ENCODE data around the gene FGFR3. TPM values are rescaled to one million over a fixed set of nuclear protein-coding genes. Genes with fewer than 3 reads are reported as not detected.

The FGFR3 gene
- total and polyA plus RNA-seq, 2 of the 8 experiments (the other 6 are each of a cell fraction or from before 2014, with no cell fraction given), result 9.0 to 19.5 TPM

- no peak for TF ChIP-seq RNF2 (IDR thresholded peaks at IDR 0.05; ENCODE audit: borderline replicate concordance, low read depth, low read length, missing control alignments, poor library complexity, severe bottlenecking)
- TF ChIP-seq CBX8 (IDR thresholded peaks at IDR 0.05; ENCODE audit: borderline replicate concordance, low read depth, low read length), result no peak
- no peak for TF ChIP-seq RFX5 (IDR thresholded peaks at IDR 0.05; ENCODE audit: borderline replicate concordance, low read depth, low read length)
- TF ChIP-seq POLR2A (IDR thresholded peaks at IDR 0.05; ENCODE audit: control extremely low read depth in 1 of 2, low read depth in 2 of 2, low read length in 2 of 2), result no peak
- TF ChIP-seq TCF12 (IDR thresholded peaks at IDR 0.05; ENCODE audit: low read depth, low read length), result no peak
- no peak for TF ChIP-seq CHD2 (IDR thresholded peaks at IDR 0.05; ENCODE audit: low read length)
- TF ChIP-seq ASH2L (IDR thresholded peaks at IDR 0.05; ENCODE audit: low read length), result no peak
- no peak for TF ChIP-seq ZNF274 (IDR thresholded peaks at IDR 0.05; ENCODE audit: borderline replicate concordance, extremely low read depth, low read length)
These were observed 43.7 kb upstream of the FGFR3 start (continued) for GRCh38 chr4:1749370-1749769.

Measured in H1 (cell line).